Measurements from ENCODE around the gene DSCAML1.
"Not testable (repeated sequence)": the region's sequence is repeated elsewhere in the genome, so short reads cannot be mapped to it uniquely, and the experiment has no call there.

Gene DSCAML1

DNA sequence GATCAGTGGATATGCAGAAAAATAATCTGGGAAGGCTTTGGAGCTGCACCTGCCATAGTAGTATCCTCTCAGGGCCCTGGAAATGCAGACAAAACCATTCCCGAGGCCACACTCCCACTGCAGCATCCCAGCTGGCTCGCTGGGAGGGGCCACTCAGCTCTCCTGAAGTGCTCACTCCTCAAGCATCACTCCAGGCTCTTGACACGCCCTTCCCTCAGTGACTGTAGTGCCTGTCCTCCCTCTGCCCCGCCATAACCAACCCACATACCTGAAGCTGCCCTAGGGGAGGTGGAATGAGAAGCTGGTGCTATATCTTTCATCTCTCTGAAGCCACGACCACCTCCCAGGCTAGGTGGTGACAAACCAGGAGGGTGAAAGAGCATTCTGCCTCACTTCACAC, 4.8 kb downstream of the DSCAML1 start:
- DNase-seq = no peak

DNA sequence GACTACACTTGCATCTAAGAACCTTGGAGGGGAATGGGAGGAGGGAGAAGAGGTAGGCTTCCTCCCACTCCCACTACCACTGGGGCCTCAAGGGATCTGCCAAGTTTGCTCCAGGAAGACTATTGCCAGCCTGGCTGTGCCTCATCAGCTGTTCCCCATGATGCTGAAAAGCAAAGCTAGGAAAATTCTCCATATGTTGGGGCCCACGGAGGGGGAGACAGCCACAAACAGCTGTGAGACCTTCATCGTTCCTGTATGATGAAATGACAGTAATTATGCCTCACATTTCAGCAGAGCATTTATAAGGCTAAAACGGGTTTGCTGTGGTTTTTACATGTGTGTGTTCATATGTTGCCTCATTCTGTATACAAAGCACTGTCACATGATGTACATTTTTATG, 6.7 kb downstream of the DSCAML1 start:
- no peak for DNase-seq

DNA sequence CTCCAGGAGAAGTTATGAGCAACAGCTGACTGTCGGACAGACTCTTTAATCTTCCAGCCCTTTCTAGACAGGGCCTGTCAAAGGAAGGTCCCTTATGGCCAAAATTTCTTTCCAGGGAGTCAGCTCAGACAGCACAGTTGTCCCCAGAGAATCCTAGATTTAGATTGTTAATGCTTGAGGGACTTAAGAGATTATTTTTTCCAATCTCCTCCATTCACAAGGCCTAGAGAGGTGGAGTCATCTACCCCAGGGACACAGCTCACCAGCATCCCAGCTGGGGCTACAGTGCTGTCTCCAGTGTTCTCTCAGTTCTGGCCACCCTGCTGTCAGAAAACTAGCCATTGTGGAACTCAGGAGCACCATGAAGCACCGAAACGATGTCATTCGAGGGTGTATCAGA, 7.8 kb downstream of the DSCAML1 start:
- no peak for DNase-seq

DNA sequence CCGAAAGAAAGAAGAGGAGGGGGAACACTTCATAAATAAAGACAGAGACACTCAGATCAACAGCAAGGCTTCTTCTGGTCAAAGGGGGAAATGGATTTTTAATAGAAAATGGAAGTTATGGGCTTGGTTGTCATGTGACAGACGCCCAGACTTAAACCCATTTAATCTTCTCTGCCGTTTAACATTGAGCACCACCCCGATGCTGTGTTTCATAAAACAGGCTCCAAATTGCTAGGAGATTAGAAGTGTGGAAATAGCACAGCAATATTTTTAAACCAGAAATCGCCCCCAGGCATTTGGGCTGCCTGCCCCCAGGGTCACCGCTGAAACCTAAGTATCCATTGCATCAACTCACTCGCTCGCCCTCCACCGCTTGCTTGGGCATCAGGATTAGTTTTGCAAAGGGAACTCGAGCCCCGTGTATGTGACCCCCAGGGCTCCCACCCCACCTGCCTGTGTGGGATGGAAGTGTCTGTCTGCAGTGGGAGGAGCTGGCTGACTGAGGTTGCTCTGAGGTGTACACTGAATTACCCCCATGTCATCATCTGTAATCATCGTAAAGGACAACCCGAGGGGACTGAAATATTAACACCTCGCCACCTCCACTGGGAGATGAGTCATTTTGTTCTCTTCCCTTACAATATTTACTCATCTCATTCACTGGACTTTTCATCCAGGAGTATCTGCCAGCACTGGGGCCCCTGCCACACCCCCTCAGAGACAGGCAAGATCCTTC, 10.7 kb downstream of the DSCAML1 start:
- peak in 1 of 2 experiments; percentile 20 for DNase-seq

DNA sequence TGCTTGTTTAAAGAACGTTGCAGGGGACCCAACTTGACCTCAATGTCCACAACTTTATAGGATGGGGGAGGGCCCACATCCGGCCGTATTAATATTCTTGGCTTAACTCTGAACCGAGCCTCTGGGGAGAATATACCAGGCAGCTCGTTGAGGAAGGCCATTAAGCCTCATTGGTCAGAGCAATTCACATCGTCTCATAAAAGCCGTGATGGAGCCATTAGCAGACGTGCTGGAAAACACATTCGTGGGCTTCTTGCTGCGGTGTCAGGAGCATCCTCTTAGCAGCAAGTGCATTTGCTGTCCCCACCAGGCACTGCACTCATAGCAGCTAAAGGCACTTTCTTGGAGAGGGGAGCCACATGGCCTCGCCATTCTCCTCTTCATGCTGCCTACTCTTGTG, 14.9 kb downstream of the DSCAML1 start:
- DNase-seq = no peak

DNA sequence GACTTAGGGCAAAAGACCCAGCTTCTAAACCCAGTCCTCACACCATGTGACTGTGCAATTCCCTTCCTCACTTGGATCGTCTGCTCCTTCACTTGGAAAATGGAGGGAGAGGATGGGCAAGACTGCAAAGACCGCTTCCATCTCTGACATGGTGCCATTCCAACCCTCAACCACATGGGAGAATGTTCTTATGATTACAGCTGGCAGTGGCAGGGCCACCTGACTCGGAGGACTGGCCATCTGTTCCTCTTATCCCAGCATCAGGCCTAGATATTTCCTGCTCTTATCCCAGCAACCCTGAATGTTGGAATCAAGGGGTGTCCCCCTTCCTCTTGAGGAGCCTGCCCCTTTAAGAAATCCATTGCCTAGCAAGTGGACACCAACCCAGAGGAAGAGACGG, 15.4 kb downstream of the DSCAML1 start:
- DNase-seq = no peak

DNA sequence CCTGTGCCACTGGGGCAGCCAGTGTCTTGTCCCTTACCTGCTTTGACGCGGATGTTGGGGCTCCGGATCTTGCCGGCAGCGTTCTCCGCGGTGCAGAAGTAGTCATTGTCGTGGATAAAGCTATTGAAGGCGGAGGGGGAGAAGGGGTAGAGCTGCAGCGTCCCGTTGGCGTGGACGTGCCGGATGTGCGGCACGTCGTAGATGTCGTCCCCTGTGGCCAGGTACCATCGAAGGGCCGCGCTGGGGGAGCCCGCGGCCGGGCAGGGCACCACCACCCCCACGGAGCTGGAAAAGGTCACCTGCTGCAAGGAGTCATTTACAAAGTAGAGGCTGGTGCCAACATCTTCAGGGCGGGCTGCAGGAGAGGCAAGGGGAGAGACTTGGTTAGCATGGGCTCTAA, 16.6 kb downstream of the DSCAML1 start:
- no peak for DNase-seq

DNA sequence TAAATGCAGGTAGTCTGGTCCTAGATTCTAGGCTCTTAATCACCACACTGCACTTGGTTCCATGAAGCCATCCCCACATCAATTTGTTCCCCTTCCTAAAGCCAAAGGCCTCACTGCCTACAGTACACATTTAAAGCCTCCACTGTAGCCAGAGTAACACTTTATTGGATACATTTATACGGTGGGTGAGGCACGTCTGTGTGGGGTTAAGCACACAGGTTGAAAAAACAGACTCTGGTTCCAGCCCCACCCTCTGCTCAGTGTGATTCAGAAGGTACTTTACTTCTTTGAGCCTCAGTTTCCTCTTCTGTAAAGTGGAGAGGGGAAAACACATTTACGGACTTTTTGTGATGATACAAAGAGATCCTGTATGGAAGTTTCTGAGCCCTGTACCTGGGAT, 22.5 kb downstream of the DSCAML1 start:
- DNase-seq = no peak

DNA sequence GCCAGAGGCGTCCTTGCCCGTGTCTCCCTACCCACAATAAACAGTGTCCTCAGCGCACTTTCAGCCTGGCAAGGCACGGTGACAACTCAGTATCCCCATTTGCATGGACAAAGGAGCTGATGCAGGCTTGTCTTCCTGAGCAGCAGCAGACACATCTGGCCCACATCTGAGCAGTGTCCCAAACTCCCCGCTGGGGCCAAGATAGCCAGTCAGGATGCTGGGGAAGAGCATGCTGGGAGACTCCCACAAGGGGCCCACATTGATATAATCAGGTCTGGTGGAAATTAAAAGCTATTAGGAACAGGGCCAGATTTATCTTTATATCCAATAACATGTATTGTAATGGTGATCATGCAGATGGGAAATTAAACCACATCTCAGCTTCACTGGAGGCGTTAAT, 24.7 kb downstream of the DSCAML1 start:
- no peak for DNase-seq

DNA sequence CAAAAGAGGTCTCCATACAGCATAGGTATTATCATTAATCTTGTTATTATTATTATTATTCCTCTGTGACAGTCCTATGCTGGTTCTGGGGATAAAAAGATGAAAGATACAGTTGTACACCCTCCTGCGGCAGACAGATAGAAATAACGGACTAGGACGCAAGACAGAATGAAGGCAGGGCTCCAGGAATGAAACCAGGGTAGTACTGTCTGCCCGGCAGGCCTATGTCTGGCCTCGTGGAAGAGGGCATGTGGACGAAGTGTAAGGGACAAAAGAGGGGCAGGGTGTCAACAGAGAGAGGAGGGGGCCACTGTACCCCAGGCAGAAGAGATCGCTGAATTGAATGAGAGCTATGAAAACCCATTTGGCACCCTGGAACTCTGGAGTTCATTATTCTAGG, 25.2 kb downstream of the DSCAML1 start:
- no peak for DNase-seq

DNA sequence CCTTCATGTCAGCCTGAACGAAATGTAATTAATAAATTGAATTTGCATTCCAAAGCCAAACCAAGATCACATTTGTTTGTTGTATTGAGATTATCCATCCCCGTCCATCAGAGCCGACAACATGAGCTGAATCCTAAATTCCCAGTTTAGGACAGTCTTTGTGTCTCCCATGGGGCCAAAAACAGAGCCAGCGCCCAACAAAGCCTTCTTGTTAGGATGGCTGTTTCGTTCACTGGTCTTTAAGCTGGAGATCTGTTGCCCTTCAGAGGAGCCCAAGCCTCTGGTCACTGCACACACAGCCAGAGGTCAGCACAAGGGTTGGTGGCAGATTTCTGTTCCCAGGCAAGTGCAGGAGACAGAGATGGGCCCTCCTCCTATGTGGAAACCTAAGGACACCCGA, 25.8 kb downstream of the DSCAML1 start:
- DNase-seq = no peak

DNA sequence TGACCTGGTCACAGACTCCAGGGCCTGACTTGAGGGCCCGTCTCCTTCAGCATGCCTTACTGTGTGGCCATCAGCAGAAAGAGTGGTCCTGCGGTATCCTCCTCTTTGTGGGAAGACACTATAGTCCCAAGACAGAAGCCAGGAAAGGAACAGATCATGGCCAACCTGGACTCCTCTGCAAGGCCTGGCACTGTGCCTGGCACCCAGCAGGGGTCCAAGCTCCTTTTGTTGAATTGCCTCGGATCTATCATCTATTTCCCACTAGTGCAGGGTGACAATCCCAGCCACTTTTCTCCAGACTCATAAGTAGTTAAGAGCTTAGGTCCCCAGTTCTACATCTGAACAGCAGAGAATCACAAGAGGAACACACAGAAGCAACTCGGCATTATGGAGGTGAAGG, 27.0 kb downstream of the DSCAML1 start:
- DNase-seq = no peak

DNA sequence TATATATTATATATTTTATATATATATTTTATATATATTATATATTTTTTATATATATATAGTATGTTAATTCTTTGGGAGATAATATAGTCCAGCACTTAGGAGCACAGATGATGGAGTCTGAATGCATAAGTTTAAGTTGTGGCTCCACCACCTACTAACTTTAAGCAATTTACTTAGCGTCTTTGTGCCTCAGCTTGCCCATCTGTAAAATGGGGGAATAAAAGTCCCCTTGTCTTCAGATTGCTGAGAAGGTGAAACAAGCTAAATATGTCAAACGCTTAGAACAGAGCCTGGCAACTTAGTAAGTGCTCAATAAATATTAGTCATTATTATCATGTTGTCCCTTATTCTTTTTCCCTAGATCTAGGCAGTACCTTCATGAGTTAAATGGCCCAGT, 27.5 kb downstream of the DSCAML1 start:
- no peak for DNase-seq

DNA sequence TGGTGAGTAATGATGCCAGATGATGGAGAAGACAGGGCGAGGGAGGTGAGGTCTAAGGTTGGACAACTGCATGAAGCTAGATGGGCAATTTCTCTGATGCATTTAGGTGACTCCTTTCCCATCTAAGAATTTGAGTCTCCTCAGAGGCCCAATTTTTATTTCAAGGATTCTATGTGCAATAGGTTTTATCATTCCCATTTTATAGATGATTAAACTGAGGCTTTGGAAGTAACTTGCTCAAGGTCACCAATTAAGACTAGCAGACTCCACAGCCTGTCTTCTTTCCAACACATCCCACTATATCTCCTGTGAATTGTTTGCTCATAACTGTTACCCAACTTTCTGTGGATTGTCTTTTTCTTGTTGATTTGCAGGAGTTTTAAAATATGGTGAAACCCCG, 28.5 kb downstream of the DSCAML1 start:
- DNase-seq = no peak

DNA sequence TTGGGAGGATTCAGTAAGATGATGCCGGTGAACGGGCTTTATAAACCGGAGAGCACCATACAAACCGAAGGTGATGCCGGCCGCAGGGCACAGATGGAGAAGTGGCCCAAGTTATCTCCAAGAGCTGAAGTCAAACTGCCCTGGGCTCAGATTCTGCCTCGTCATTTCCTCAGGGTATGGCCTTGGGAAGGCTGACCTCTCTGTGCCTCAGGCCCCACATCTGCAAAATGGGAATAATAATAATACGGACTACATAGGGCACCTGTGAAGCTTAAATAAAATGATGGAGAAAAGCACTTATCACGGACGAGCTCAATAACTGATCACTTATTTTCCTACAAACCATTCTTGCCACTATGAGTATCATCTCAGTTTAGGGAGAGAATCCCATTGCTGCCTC, 29.9 kb downstream of the DSCAML1 start:
- DNase-seq = no peak

DNA sequence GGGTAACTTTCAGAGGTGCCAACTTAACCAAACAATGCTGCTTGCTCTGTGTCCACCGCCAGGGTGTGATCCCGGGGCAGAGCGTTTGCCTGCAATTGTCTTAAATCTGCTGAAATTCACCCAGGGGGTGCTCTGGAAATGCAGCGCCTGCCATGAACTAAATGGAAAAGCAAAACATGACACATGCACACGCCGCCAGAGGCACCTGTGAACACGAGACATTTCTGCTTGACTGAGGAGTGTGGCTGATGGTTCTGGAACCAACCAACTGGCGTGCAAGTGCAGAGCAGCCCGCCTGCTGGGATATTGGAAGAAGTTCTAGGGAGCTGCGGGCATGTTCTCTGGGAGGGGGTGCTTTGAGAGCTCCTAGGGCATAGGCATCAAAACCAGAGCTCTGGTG, 30.4 kb downstream of the DSCAML1 start:
- no peak for DNase-seq

DNA sequence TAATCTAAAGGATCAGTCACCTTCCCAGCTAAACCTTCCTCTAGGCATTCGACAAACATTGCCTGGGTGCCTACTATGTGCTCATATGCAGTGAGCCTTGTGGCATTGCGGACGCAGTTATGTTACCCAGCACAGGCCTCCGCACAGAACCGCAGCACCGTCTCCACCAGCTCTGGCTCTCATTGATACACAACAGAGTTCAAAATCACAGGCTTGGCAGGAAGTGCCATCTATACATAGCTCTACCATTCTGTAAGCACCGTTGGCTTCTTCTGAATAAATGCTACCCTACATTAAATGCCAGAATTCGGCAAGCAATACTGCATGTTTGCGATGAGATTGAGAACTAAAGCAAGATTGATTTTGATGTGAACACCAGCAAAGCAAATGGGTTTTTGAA, 31.0 kb downstream of the DSCAML1 start:
- no peak for DNase-seq

DNA sequence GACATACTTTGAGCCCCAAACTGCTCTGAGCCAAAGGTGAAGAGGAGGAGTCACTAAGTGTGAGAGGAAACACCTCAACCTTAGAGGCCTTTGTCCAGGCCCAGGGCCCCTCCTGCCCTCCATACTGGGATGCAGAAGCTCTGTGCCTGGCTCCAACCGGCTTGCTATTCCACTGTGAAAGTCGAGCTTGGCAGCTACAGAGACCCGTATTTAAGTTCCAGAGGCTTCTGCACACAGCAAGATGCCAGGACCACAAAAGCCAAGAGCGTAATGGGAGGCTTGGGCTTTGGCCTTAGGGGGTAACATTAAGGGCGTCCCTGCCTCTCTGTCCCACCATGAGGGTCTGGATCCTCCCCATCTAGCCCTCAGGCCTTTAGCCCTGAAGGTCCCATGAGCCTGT, 31.9 kb downstream of the DSCAML1 start:
- DNase-seq = no peak

DNA sequence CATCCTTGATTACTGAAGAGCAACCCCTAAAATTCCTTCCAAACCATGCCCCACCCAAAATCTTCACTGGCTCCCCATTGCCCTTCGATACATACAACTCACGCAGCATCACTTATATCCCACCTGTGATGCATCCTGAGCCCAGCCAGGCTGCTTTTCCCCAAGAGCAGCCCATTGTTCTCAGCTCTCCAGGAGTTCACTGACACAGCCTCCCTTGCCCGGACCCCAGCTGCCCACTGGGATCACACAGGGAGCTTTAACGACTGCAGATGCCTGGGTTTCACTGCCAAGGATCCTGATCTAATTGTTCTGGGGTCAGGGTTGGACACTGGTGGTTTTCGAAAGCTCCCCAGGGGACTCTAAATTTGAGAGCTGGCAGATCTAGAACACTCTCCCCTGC, 33.6 kb downstream of the DSCAML1 start:
- not testable (repeated sequence) for DNase-seq

DNA sequence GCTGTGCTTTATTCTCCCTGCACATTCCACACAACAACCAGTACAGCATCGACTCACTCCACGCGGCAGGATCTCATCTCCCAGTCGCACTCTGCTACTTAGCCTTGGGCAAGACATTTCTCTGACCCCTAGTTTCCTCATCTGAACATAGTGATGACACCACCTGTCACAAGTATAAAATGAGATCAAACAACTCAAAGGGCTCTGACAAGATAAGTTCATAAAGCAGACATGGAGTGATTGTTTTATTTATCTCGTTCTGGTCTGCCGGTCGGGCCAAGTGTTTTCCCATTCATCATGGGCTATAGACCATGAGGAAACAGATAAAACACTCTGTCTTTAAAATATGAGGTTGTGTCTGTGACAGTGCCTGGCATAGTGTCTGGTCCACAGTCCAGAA, 35.0 kb downstream of the DSCAML1 start:
- no peak for DNase-seq

DNA sequence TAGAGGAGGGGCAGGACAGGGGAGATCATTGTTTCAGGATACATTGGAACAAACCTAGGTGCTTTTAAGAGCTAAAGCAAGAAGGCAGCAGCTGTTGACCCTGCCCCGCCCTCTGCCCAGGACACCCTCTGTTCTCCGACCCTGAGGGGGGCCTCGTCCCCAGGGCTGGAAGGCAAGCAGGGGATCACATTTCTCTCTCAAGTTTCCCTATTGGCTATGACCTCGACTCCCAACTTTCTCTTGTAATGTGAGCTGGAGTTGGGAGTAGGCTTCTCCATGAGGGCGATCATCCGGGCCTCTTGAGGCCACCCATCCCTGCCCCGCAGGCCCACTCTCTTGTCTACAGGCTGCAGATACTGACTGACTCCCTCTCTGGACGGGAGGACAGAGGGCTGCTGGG, 37.7 kb downstream of the DSCAML1 start:
- DNase-seq = no peak

DNA sequence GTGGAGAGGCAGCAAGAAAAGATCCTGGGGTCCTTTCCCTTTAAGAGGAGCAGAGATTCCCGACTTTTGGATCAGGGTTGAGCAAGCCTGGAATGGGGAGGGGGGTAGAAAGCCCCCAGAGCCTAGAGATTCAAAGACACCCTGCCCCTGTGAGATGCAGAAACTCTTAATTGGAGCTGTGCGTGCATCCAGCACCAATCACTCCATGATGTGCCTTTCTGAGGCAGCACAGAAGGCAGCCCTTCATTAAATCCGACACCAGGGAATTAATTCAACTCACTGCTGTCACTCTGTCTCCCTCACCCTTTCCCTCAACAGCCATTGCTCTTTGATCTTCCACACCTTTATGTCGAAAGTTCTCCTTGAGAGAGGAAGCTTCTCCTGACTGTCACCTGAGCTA, 43.0 kb downstream of the DSCAML1 start:
- DNase-seq = no peak

DNA sequence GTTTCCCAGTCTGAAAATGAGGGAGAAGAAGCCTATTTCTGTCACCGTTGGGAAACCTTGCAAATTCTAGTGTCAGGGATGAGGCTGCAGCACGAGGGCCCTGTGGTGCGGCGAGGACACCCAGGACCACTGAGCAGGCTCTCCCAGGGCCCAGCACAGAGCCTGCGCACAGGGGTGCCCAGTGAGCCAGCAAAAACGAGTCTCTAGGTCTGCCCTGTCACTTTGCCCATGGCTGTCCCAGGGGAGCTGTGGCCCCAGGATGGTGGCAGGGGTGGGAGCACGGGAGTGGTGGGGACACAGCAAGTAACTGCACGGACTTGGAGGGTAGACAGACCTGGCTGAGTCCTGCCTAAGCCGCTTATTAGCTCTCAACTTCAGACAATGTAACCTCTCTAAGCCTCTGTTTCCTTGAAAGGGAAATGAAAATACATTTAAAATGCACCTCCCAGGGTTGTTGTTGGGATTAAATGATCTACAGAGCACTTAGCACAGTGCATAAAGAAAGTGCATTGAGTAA, 44.2 kb downstream of the DSCAML1 start:
- no peak for DNase-seq

DNA sequence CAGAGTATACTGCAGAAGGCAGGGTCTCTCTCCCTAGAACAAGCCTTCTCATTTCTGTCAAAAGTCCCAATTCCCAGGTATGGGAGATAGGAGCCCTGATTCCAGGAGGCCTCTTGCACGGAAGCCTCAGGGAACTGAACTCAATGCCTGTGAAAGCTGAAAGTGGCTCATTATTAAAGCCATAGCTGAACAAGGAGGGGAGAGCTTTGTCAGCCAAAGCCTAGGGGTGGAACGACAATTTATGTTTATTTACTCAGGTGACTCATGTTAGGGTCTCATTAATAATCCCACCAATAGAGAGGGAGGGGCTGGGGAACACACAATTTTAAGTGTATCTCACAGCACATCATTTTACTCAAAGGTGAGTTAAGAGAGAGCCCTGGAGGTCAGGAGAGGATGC, 44.9 kb downstream of the DSCAML1 start:
- DNase-seq = no peak

DNA sequence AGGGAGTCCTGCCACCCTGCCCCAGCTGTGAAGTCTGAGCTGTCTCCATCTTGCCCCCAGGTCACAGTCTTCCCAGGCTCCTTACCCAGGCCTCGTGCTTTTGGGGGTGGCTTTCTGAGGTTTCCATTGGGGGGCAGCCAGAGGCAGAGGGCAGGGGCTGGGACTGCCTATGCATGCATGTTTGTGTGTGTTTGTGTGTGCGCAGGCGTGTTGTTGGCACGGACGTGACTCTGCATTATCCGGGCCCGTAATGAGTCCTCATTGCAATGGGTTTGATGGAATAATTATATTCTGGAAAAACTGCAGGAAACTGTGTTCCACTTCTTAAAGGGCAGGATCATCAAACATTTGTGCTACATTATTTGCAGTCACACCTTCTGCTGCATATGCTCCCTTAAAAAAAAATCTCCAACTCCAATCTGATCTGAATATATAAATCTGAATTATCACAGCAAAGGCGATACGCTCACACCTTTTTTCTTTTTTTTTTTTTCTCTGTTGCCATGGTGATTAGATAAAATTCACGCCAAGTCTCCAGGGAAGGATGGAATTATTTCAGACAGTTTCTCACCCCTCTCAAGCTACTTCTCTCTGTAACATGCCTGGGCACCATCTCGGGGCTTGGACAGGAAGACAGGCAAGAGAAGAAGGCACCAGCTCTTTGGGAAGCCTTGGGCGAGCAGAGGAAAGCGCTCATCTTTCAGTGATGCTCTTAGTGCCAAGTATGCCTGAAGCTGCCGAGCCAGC, 45.9 kb downstream of the DSCAML1 start:
- DNase-seq = no peak
